Suprapubic skin (tissue), 4 donors: ENCODE data around the gene ADAT3. TPM values are rescaled to one million over a fixed set of nuclear protein-coding genes. Genes with fewer than 3 reads are reported as not detected.
"Not testable (repeated sequence)": the region's sequence is repeated elsewhere in the genome, so short reads cannot be mapped to it uniquely, and the experiment has no call there.

Source experiments
- DNase-seq, 2 donors: peaks; one replicate each; pipeline ENCODE4 v3.0.0-alpha.2; 2019; ENCODE audit warnings: low spot score in 2 of 2
- H3K27ac ChIP-seq: fragments of 200-600 bp; sonication (generic); one replicate; pipeline ENCODE4 v1.5.1; 2019
- H3K27me3 ChIP-seq: fragments of 200-600 bp; sonication (generic); one replicate; pipeline ENCODE4 v1.5.1; 2019
- H3K36me3 ChIP-seq: fragments of 200-600 bp; sonication (generic); one replicate; pipeline ENCODE4 v1.5.1; 2019
- H3K4me1 ChIP-seq: fragments of 200-600 bp; sonication (generic); one replicate; pipeline ENCODE4 v1.5.1; 2019
- H3K4me3 ChIP-seq: fragments of 200-600 bp; sonication (generic); one replicate; pipeline ENCODE4 v1.5.1; 2019; ENCODE audit warnings: mild to moderate bottlenecking
- H3K9me3 ChIP-seq: fragments of 200-600 bp; sonication (generic); one replicate; pipeline ENCODE4 v1.5.1; 2019
- CTCF ChIP-seq, 2 donors: fragments of 200-600 bp in 1 of 2; fragments of 450-650 bp in 1 of 2; sonication (generic) in 1 of 2; IDR thresholded peaks; one replicate each; pipeline ENCODE4 v1.5.1; 2016 to 2019; ENCODE audit warnings: antibody characterized with exemption in 2 of 2, mild to moderate bottlenecking in 1 of 2, moderate library complexity in 1 of 2
- EP300 ChIP-seq: sonication (generic); formaldehyde crosslinking; IDR thresholded peaks from one replicate; pipeline ENCODE4 v1.6.1; 2017; ENCODE audit warnings: antibody characterized with exemption
- POLR2A ChIP-seq, 2 donors: fragments of 450-650 bp; IDR thresholded peaks; one replicate each; pipeline ENCODE4 v1.6.1; 2017; ENCODE audit warnings: antibody characterized with exemption in 2 of 2, mild to moderate bottlenecking in 2 of 2, moderate library complexity in 2 of 2
- POLR2AphosphoS5 ChIP-seq, 3 donors: sonication (generic); formaldehyde crosslinking; IDR thresholded peaks; one replicate each; pipeline ENCODE4 v1.6.1; 2017; ENCODE audit warnings: antibody characterized with exemption in 3 of 3
- WGBS: methylation state at CpG from one replicate; pipeline ENCODE4 v1.1.5; 2018; 5-methylcytosine and 5-hydroxymethylcytosine counted together
- total RNA-seq, 4 donors: library from RNA; depleted of rRNA; stranded (reverse); fragments of >200 nt; gene quantifications; one replicate each; pipeline ENCODE4 v1.1.0, GENCODE V29; 2016

Gene ADAT3
- total RNA-seq, 4 donors from 2014 or later = 13.4 to 26.7 (median 22.3) TPM

- H3K36me3 ChIP-seq = peaks cover 10% of the 10 kb centered on the region
- peak overlapping the region; percentile 99 for H3K4me3 ChIP-seq
- TF ChIP-seq POLR2AphosphoS5 (IDR thresholded peaks at IDR 0.05) (no peak), EP300 (no peak), POLR2A (IDR thresholded peaks at IDR 0.05) (no peak), CTCF (IDR thresholded peaks at IDR 0.05) (no peak)
- H3K27me3 ChIP-seq = no peaks in the 10 kb centered on the region
- 7% methylated on average over 16 of the region's 16 CpGs for WGBS
- H3K27ac ChIP-seq = peak overlapping the region; percentile 98
- DNase-seq = no peak
- peaks cover 48% of the 10 kb centered on the region for H3K4me1 ChIP-seq
- H3K9me3 ChIP-seq = no peaks in the 10 kb centered on the region
Observed at GRCh38 chr19:1874554-1875185, 30.5 kb upstream of the ADAT3 start.

- not testable (repeated sequence) for DNase-seq
Observed at GRCh38 chr19:1875265-1875645, 29.9 kb upstream of the ADAT3 start.

GRCh38 chr19:1875646-1876495 is 29.3 kb upstream of the ADAT3 start:
- TF ChIP-seq EP300 (no peak), POLR2AphosphoS5 (IDR thresholded peaks at IDR 0.05) (peak; percentile 89 to 97 (median 93)), CTCF (IDR thresholded peaks at IDR 0.05) (no peak), POLR2A (IDR thresholded peaks at IDR 0.05) (peak; percentile 13 to 83)
- H3K27ac ChIP-seq = peak overlapping the region; percentile 98
- H3K9me3 ChIP-seq = no peaks in the 10 kb centered on the region
- H3K27me3 ChIP-seq = no peaks in the 10 kb centered on the region
- DNase-seq = peak; percentile 93 to 95
- H3K36me3 ChIP-seq = peaks cover 17% of the 10 kb centered on the region
- WGBS = under 1% methylated on average over 32 of the region's 87 CpGs
- peaks cover 59% of the 10 kb centered on the region for H3K4me1 ChIP-seq
- H3K4me3 ChIP-seq = peak overlapping the region; percentile 99

More at GRCh38 chr19:1875265-1875645, 29.9 kb upstream of the ADAT3 start:
- H3K4me1 ChIP-seq = peaks cover 53% of the 10 kb centered on the region
- H3K27me3 ChIP-seq, H3K9me3 ChIP-seq: not testable (repeated sequence)
- H3K36me3 ChIP-seq = peaks cover 14% of the 10 kb centered on the region
- H3K4me3 ChIP-seq = peak overlapping the region; percentile 99
- H3K27ac ChIP-seq = peak overlapping the region; percentile 98
- WGBS = 1% methylated on average over 11 of the region's 11 CpGs

- 15% methylated on average over 23 of the region's 53 CpGs for WGBS
Observed at GRCh38 chr19:1876496-1877279, 28.5 kb upstream of the ADAT3 start.

GRCh38 chr19:1877280-1877660 is 27.9 kb upstream of the ADAT3 start:
- not testable (repeated sequence) for H3K27me3 ChIP-seq, DNase-seq, H3K27ac ChIP-seq, H3K9me3 ChIP-seq
- Histone ChIP-seq H3K36me3 (peaks cover 14% of the 10 kb centered on the region), H3K4me1 (peaks cover 66% of the 10 kb centered on the region), H3K4me3 (peak overlapping the region; percentile 99)
- WGBS = 51% methylated on average over 24 of the region's 47 CpGs

More at GRCh38 chr19:1876496-1877279, 28.5 kb upstream of the ADAT3 start:
- H3K4me1 ChIP-seq = peaks cover 65% of the 10 kb centered on the region
- H3K36me3 ChIP-seq = peaks cover 17% of the 10 kb centered on the region
- not testable (repeated sequence) for H3K9me3 ChIP-seq, H3K27me3 ChIP-seq
- H3K4me3 ChIP-seq = peak overlapping the region; percentile 99
- peak in 1 of 2 donors; percentile 71 for DNase-seq
- H3K27ac ChIP-seq = peak overlapping the region; percentile 98

GRCh38 chr19:1878583-1878982 is 26.6 kb upstream of the ADAT3 start:
- Histone ChIP-seq H3K4me1 (peaks cover 66% of the 10 kb centered on the region), H3K36me3 (peaks cover 14% of the 10 kb centered on the region)
- H3K27ac ChIP-seq, H3K9me3 ChIP-seq, DNase-seq, H3K4me3 ChIP-seq, H3K27me3 ChIP-seq: not testable (repeated sequence)
- WGBS = 86% methylated on average over 3 of the region's 8 CpGs

- H3K27ac ChIP-seq, DNase-seq: not testable (repeated sequence)
- peaks cover 14% of the 10 kb centered on the region for H3K36me3 ChIP-seq
Observed at GRCh38 chr19:1879982-1880381, 25.2 kb upstream of the ADAT3 start.

More at GRCh38 chr19:1879982-1880381, 25.2 kb upstream of the ADAT3 start:
- H3K27me3 ChIP-seq, H3K9me3 ChIP-seq, H3K4me3 ChIP-seq: not testable (repeated sequence)
- peaks cover 65% of the 10 kb centered on the region for H3K4me1 ChIP-seq
- WGBS = 84% methylated on average over 11 of the region's 17 CpGs
